HTR-8/SVneo (cell line): ENCODE measurements around the gene EPHA8.

ENCODE experiments used
- DNase-seq: peaks from one replicate; pipeline ENCODE4 v3.0.0; 2011; ENCODE audit warnings: low spot score, mixed read lengths; ENCODE audit not compliant: insufficient read length
- FAIRE-seq: peaks from 2 replicates; lab custom pipeline; 2011; peaks lifted over from hg19 to GRCh38; lab: Jason Lieb, UNC

The EPHA8 gene

DNA sequence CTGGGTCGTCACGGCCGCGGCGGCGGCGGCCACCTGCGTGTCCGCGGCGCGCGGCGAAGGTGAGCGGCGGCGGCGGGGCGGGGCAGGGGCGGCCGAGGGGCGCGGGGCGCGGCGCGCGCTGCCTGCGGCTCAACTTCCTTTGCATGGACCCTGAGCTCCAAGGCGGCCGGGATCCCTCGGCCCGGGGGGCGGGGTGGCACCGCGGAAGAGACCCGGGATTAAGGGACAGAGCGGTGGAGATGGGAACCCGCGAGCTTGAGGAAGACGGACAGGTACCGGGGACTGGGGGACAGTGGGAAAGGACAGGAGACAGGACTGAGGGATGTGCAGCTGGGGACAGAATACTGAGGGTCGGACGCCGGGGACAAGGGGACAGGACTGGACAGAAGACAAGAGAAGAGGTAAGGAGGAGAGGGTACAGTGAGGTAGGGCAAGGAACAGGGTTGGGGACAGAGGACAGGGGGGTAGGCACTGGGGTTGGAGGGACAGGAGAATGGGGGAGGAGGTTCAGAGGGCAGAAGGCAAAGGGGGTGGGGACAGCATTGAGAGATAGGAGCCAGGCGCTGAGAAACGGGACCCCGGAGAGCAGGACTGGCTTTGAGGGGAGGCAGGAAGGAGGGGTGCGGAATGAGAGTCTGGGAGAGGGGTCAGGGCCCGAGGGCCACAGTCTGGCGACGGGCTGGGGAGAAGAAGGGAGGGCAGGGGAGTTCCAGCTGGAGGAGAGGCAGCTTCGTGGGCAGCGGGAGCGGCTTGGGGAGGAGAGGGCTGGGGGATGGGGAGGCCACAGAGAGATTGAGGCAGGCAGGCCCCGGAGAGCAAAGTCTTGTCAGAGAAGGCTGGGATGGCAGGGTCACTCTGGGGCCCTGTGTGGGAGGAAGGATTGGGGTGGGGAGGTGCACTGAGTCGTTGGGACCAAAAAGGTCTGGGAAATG is 648 bp downstream of the EPHA8 start:
- DNase-seq (no peak), FAIRE-seq (no peak)

DNA sequence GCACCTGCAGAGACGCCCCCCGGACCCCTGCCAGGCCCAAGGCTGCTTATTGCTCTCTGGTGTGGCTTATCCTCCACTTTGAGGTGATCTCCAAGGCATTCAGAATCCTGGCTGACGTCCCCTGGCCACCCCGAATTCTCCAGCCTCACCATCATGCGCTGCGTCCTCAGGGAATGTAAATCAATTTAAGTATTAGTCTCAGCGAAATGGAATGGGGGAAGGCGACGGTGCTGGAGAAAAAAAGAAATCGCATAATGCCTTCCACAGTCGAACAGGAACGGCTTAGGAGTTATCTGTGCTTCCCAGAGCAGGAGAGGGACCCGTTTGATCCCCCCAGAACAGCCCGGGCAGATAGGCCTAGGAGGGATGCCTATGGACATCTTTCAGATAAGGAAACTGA is 2.9 kb downstream of the EPHA8 start:
- DNase-seq: no peak
- FAIRE-seq: no peak

GRCh38 chr1:22567197-22567596 is 3.9 kb downstream of the EPHA8 start:
- FAIRE-seq (no peak), DNase-seq (no peak)

- no peak for FAIRE-seq
- DNase-seq: no peak
Observed at GRCh38 chr1:22567994-22568393, 4.7 kb downstream of the EPHA8 start.

GRCh38 chr1:22569269-22569668 is 6.0 kb downstream of the EPHA8 start:
- FAIRE-seq (no peak), DNase-seq (no peak)

DNA sequence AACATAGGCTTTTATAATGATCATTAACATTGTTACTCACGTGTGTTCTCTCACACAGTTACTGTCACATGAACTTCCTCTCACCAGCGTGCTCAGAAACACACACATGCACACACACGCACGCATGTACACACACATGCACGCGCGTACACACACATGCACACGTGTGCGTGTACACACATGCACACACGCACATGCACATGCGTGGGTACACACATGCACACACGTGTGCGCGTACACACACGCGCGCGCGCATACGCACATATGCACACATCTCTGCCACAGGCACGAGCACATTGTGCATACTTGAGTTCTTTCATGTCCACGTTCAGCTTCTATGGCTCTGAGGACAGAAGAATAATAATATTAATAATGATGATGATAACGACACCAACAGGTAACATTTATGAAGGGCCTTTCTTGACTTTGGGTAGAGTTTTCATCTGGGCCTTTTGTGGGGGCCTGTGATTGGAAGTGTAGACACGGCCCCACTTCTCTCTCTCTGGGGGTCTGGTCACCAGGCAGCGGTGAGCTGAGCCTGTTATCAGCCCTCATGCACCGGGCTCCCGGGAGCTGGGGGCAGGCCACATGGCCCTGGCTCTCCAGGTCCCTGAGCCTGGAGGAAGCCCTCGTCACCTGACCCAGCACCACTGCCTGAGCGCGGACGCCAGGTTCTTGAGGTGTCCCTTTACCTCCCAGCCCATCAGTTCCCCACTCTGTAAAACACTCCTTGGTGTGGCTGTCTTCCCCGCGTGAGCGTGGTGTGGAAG is 7.0 kb downstream of the EPHA8 start:
- DNase-seq: no peak
- FAIRE-seq: peak; percentile 40

- FAIRE-seq: no peak
- no peak for DNase-seq
Observed at GRCh38 chr1:22572818-22573217, 9.5 kb downstream of the EPHA8 start.

- DNase-seq (no peak), FAIRE-seq (no peak)
Observed at GRCh38 chr1:22573237-22573636, 9.9 kb downstream of the EPHA8 start.

DNA sequence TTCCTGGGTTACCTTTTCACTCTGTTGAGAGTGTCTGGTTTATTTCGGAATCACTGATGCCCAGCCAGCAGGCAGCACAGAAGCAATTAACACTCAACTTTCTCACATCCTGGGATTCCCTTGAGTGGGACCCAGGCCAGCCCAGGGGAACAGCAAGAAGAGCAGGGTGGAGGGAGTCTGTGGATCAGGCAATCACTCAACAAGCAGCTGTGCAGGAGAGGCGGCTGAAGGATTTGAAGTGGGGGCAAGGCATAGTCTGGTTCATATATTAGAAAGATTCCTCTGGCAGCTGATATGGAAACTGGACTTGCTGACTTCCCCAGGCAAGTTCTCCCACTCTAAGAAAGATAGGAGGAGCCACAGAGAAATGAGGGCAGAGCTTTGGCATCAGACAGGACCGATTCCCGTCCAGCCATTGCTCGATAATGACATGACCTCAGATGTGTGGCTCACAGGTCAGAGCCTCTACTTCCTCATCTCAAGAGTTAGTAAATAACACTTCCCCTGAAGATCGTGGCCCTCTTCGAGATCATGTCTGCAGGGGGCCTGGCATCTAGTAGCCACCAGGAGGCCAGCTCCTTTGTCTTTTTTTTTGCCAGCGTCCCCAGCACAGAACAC is 12.4 kb downstream of the EPHA8 start:
- no peak for DNase-seq

GRCh38 chr1:22576150-22576544 is 12.9 kb downstream of the EPHA8 start:
- FAIRE-seq (no peak), DNase-seq (no peak)

More for the DNA sequence above, 12.4 kb downstream of the EPHA8 start:
- no peak for FAIRE-seq

- DNase-seq (no peak), FAIRE-seq (no peak)
Observed at GRCh38 chr1:22576617-22577016, 13.3 kb downstream of the EPHA8 start.

- FAIRE-seq: no peak
- DNase-seq: no peak
Observed at GRCh38 chr1:22578732-22579361, 15.6 kb downstream of the EPHA8 start.

DNA sequence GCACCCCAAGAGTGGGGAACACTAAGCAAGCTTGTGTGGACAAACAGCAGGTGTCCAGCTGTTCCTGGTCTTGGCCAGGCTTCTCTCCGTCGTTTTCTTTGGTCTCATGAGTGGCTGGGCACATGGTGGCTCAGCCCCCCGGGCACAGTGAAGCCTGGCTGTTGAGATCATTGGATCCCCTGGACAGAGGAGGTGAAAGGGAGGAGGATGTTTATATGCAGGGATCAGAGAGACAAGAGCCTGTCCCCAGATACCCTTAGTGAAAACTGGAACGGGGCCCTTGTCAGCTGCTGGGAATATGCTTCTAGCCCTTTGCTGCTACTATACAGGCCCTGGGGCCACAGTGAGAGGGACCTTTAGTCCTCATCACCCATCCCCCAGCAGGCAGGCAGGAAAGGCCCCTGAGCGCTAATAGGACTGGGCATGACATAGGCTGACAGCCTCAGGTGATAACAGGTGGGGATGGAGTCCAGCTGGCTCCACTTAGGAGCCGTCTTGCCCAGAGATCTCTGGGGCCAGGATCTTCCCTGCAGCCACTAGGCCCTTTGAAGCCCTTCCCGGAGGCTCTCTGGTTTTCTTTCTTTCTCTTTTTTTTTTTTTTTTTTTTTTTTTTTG is 16.4 kb downstream of the EPHA8 start:
- DNase-seq: no peak

DNA sequence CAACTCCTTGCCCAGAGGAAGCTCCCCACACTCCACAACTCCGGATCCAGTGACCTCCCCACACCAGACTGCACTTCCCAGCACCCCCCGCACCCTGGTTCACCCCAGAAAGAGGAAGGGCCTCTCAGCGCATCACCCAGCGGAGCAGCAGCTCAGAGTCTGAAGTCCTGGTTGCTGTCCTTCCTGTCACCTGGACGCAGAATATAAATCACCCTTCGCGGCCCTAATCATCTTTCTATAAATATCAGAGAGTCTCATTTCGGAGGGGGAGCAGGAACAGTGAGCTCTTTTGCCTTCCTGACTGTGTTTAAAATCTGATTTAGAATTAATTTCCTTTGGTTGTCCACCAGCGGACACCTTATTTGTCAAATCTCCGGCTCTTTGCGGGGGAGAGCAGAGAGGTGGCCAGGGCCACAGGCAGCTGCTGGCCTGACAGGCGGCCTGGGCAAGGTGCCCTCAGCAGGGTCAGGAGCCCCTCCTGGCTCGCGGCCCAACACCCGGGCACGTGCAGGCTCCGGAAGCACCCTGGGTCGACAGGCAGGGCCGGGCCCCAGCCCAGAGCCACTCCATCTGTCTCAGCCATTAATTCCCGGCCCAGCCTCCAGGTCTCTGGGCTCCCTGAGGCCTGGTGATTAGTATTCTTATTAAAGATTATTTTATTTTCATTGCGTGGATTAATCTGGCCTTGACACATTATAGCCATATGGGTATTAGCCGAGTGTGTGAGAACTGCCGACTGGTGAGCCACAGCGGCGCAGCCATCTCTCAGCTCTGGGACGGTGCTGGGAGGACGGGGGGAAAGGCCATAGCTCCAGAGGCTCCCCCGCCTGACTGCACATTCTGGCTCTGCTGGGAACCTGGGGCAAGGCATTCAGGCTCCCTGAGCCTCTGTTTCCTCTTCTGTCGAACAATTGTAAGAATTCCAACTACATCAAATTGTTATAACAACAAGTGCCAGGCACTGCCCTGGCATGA is 19.7 kb downstream of the EPHA8 start:
- FAIRE-seq (no peak), DNase-seq (no peak)

More for the DNA sequence above, 16.4 kb downstream of the EPHA8 start:
- no peak for FAIRE-seq

- no peak for FAIRE-seq
- no peak for DNase-seq
Observed at GRCh38 chr1:22584001-22584562, 20.8 kb downstream of the EPHA8 start.

DNA sequence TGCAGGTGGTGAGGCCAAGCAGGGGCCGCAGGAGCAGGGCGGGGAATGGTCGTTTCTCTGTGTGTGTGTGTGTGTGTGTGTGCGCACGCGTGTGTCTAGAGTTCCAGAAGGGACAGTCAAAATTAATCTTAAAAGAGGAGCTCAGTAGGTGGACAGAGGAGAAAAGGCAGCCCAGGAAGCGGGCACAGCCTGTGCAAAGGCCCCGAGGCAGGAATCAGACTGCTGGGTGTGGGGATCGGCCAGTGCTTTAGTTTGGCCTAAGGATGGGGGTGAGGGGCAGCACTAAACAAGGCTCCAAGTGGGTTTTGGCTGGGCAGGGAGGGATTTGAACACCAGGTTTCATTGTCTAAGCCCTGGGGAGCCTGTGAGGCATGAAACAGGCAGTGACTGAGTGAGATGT is 21.7 kb downstream of the EPHA8 start:
- FAIRE-seq (no peak), DNase-seq (no peak)

GRCh38 chr1:22585471-22585870 is 22.2 kb downstream of the EPHA8 start:
- no peak for DNase-seq
- FAIRE-seq: no peak

GRCh38 chr1:22586356-22587130 is 23.3 kb downstream of the EPHA8 start:
- DNase-seq (no peak), FAIRE-seq (no peak)
